GM12865 (cell line): ENCODE measurements around the gene MAGI2.

Experiments
- DNase-seq: peaks from one replicate; pipeline ENCODE4 v3.0.0; 2010; ENCODE audit warnings: low read depth
- H3K4me3 ChIP-seq: 2 replicates; pipeline ENCODE4 v1.5.1; 2011; ENCODE audit warnings: mild to moderate bottlenecking, low read depth, low read length, control low read depth
- TF ChIP-seq, protein P1 (sequence below): IDR thresholded peaks from 2 replicates; pipeline ENCODE4 v1.5.1; 2011; ENCODE audit warnings: low read length, control low read depth, low read depth, inconsistent platforms; ENCODE audit not compliant: insufficient read depth; ENCODE audit errors: missing control alignments

MAGI2 gene

GRCh38 chr7:78346827-78347226 lies 1106.6 kb downstream of the MAGI2 start:
- DNase-seq: no peak
- H3K4me3 ChIP-seq: no peak overlapping the region
- TF ChIP-seq, protein P1, sequence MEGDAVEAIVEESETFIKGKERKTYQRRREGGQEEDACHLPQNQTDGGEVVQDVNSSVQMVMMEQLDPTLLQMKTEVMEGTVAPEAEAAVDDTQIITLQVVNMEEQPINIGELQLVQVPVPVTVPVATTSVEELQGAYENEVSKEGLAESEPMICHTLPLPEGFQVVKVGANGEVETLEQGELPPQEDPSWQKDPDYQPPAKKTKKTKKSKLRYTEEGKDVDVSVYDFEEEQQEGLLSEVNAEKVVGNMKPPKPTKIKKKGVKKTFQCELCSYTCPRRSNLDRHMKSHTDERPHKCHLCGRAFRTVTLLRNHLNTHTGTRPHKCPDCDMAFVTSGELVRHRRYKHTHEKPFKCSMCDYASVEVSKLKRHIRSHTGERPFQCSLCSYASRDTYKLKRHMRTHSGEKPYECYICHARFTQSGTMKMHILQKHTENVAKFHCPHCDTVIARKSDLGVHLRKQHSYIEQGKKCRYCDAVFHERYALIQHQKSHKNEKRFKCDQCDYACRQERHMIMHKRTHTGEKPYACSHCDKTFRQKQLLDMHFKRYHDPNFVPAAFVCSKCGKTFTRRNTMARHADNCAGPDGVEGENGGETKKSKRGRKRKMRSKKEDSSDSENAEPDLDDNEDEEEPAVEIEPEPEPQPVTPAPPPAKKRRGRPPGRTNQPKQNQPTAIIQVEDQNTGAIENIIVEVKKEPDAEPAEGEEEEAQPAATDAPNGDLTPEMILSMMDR: no peak

DNA sequence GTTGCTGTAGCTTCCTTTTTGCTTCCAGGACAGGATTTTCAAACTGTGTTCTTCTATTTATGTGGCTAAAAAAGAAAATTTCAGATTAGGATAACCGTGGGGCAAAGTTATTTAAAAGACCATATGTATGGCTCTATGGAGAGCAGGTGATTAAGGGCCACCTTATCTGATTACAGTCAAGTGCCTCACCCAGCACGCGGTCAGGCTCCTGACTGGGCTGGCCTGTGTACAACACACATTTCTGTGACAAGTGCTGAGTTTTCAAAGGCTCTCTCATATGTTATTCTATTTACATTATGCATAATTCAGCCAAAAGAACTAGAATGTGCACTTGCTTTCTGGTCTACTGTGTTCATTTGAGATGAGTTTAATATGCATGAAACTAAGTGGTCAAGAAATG lies 1107.5 kb downstream of the MAGI2 start:
- DNase-seq: no peak
- H3K4me3 ChIP-seq: no peak overlapping the region
- TF ChIP-seq, protein P1: no peak

GRCh38 chr7:78345293-78345911 lies 1108.1 kb downstream of the MAGI2 start:
- no peak for DNase-seq
- H3K4me3 ChIP-seq: no peak overlapping the region
- TF ChIP-seq, protein P1: no peak

DNA sequence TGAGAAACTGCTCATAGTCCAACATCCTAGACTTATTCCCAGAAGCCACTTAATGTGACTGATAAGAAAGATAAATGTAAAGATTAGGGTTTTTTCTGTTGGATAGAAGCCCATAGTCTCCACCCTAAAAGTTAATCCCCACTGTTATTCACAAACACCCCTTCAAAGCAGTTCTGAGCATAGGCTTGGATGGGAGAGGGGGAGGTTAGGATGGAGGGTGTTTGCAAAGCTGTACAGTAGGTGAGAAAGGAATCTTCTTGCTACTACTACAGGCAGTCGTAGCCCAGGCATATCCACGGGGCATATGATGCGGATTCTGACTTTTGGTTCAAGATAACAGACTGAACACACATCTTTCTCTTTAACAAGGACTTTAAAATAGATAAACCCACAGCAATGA lies 1119.0 kb downstream of the MAGI2 start:
- no peak for DNase-seq
- TF ChIP-seq, protein P1: no peak
- H3K4me3 ChIP-seq: no peak overlapping the region

DNA sequence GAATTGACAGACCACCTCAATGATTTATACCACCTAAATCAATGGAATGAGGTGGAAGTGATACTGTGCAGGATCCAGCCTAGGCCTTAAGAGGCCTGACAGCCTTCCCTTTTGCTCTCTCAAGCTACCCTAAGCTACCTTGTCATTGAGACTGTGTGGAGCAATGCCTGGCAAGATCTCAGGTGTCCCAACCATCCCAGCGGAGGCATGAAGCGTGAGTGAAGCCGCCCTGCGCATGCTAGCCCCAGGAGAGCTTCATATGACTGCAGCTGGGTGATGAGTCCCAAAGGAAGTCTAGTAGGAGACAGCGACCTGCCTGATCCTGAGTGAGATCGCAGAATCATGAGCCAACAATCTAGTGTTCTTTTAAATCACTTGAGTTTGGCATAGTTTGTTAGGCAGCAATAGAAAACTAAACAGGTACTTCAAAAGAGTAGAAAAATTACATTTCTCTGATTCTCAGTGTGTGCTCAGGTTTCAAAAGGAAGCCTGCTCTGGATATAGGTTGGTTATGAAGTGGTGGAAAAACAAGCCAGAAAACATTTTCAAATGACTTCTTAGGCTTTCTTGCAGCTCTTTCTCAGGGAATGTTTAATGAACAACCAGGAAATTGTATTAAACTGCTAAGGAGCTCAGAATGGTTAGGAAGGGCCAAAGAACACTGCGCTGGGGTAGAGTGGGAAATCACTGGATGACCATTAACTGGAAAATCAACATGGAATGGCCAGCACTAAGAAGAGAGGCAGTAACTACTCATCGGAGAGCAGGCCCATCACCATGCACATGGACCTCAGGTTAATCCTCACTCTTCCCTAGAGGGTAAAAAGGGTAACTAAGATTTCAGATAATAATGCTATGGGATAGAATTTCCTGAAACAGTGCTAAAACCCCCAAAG lies 1119.7 kb downstream of the MAGI2 start:
- TF ChIP-seq, protein P1: no peak
- DNase-seq: no peak
- no peak overlapping the region for H3K4me3 ChIP-seq

DNA sequence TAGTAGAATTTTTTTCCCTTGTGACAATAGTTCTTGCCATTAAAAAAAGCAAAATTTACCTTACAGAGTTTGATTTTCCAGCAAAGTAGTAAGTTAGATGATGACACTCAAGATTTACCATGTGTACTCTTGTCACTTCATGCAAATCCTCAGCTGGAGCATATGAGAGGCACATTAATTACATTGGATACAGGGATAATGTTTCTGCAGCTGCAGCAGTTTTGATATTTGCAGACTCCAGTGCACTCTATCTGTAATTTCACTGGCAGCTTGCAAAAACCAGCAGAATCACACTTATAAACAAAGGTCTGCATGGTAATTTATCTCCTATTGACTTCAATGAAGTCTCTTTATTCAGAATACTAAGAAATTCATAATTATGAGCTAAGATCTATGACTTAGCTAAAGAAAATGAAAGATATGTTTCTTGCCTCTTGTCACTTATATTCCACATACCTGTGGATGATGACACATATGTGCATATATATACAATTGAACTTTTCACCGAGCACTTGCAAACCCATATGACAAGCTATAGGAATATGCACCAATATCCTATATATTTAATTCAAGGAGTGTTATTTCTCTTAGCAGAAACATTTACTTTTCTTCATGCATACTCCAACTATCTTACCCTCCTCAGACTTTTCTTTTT lies 1124.3 kb downstream of the MAGI2 start:
- no peak overlapping the region for H3K4me3 ChIP-seq
- TF ChIP-seq, protein P1: no peak
- no peak for DNase-seq
